Dermis microvascular lymphatic vessel endothelial cell (primary cell): ENCODE results near the gene USP36. TPM values are rescaled to one million over a fixed set of nuclear protein-coding genes. Genes with fewer than 3 reads are reported as not detected.
A peak's percentile ranks its signal among the peaks of the same experiment; 100 is the strongest.
"Not testable (repeated sequence)": the region's sequence is repeated elsewhere in the genome, so short reads cannot be mapped to it uniquely, and the experiment has no call there.

Experiments used
- DNase-seq, 2 donors: peaks; one replicate each; pipeline versions ENCODE4 v3.0.0 to v3.0.0-alpha.2; 2010; ENCODE audit warnings: low read depth in 2 of 2
- total RNA-seq: library from RNA; depleted of rRNA; stranded (reverse); fragments of >200 nt; gene quantifications from 2 replicates; pipeline ENCODE4 v1.2.1, GENCODE V29; 2014

Gene USP36
- total RNA-seq, 1 donor from 2014 or later, result 7.8 TPM

- DNase-seq, result no peak
Observed at GRCh38 chr17:78872486-78872885, 31.9 kb upstream of the USP36 start.

DNA sequence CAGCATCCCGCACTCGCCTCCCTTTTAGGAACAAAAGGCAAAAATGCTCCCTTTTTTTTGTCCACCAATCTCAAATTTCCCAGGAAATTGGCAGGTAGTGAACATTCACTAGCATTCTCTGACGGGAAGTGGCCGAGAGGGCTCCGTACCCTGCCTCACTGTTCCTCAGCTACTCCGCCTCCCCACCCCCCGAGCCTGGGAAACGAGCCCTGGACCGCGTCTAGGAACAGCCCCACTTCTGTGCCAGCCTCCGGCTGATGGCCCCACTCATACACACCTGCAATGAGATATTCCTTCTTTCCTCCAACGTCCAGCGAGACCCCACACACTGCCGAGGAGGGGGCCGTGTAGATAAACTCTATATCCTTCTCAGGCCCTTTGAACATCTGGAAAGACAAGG, 30.0 kb upstream of the USP36 start:
- DNase-seq, result no peak

- no peak for DNase-seq
Observed at GRCh38 chr17:78868391-78868790, 27.8 kb upstream of the USP36 start.

DNA sequence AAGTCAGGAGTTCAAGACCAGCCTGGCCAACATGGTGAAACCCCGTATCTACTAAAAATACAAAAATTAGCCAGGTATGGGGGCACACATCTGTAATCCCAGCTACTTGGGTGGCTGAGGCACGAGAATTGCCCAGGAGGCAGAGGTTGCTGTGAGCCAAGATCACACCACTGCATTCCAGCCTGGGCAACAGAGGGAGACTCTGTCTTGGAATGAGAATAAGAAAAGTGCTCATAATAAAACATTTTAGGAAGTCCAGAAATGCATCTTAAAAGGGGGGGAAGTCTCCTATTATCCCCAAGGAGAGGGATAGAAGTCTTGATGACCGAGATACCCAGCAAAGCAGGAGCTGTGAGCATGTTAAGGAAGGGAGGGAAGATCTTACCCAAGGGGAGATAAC, 26.4 kb upstream of the USP36 start:
- not testable (repeated sequence) for DNase-seq

- DNase-seq, result peak; percentile 61 to 83
Observed at GRCh38 chr17:78865682-78866390, 25.2 kb upstream of the USP36 start.

- no peak for DNase-seq
Observed at GRCh38 chr17:78864117-78864516, 23.5 kb upstream of the USP36 start.

DNA sequence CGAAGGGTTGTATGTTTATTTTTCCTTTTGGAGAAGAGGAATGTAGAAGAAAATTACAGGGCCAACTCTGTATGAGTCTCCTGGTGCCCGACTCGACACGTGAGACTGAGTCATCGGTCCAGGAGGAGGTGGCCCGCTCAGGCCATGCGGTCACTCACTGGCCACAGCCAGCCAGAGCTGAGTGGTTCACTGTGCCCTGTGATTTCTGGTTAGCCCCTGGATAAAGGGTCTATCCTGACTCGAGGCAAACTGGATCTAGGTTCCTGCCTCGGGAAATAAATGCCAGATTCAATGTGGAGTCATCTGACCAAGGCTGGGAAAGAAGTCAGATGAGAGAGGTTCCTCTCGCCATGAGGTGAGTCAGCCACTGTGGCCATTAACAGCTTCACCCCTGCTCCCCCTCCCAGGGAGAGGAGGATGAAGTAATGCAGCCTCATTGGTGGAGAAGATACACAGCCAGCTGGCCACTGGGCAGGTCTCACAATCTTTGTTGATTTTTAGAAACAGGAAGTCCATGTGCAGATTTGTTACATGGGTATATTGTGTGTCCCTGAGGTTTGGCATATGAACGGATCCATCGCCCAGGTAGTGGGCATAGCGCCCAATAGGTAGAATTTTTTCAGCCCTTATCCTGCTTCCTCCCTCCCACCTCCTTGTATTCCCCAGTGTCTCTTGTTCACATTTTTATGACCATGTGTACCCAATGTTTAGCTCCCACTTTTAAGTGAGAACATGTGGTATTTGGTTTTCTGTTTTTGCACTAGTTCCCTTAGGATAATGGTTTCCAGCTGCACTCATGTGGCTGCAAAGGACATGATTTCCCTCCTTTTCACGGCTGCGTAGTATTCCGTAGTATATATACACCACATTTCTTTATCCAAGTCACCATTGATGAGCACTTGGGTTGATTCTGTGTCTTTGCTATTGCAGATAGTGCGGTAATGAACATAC, 21.7 kb upstream of the USP36 start:
- peak; percentile 84 to 96 for DNase-seq

DNA sequence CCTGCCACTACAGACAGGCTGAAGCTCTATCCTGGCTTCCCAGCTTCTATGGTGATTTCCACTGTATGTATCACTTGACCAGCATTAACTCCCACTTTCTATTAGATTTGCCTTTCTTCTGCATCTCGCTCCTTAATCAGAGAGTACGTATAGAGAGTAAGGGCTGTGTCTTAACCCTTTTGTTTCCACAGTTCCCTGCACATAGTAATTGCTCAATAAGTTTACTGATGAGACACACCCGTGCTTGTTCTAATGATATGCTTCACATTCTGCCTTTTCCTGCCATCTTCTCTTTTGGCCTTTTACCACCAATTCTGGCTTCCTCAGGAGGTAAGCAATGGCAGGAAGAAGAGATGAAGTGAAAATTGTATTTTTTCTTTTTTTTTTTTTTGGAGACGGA, 20.6 kb upstream of the USP36 start:
- DNase-seq, result no peak

DNA sequence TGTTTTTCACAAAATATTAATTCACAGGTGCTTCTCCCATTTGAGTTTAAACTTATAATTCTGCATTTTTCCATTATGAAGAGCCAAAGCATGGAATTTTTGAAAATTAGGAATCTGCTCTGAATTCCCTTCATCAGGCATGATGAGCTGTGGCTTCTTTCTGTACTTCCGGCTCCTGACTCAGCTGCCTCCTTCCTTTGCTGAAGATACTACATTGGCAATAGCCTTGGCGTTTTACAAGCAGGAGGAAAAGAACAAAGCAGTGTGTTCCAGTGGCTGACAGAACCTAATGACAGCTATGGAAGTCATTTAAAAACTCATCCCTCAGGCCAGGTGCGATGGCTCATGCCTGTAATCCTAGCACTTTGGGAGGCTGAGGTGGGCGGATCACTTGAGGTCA, 18.4 kb upstream of the USP36 start:
- DNase-seq, result no peak

GRCh38 chr17:78857266-78857665, 16.7 kb upstream of the USP36 start:
- DNase-seq, result no peak

DNA sequence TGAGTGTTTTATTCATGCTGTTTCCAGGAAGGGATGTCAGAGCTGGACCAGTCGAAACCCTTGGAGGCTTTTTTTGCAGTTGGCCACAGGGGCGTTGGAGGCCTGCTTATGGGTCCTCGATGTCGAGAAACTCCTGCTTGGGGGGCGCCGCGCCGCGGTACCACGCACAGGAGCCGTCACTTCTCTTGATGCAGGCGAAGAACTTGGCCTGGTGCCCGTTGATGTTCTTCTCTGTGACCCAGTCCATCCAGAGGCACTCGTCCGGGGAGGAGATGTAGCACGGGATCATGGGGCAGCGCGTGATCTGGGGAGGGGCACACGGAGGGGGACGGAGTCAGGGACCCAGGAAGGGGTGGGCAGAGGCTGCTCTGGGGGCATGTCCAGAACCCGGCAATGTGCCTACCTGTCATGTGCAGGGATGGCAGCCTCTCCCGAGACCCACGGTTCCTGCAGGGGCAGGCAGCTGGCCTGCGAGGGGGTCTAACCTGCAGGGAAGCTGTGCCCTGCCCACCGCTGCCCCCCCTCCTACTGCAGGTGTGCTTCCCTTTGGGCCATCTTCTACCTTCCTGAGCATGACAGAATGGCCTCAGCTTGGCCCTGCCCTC, 15.0 kb upstream of the USP36 start:
- DNase-seq, result no peak

DNA sequence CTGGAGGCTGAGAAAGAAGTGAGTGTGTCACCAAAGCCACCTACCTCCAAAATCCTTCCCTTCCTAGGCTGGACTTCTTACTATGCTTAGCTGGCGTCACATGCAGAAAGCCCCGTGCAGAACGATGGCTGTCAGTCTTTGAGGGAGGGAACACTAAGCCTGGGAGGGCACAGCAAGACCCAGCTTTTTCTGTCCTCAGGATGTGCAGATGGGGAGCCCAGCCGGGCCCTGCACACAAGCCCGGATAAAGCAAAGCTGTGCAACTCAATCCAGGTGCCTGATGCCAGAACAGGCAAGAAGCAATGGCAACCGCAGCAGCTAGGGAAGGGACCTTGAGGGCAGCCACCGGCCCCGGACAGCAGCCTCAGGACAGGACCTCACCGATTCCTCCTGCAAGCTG, 13.9 kb upstream of the USP36 start:
- no peak for DNase-seq

- no peak for DNase-seq
Observed at GRCh38 chr17:78853926-78854394, 13.3 kb upstream of the USP36 start.

DNA sequence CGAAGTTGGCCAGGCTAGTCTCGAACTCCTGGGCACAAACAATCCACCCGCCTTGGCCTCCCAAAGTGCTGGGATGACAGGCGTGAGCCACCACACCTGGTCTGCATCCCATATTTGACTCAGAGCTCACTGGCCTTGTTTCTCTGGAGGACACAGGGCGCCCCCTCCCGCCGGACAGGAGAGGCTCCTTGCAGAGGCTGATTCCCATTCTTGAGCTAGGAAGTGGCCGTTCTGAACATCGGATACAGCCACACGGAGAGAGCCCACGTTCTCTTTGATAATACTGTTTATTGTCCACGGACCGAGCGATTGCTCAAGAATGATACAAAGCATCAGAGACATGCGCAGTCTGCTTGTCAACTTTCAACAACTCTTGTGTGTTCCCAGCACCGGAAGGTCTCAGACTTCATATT, 12.1 kb upstream of the USP36 start:
- no peak for DNase-seq

GRCh38 chr17:78849026-78849425, 8.4 kb upstream of the USP36 start:
- no peak for DNase-seq

GRCh38 chr17:78847052-78847451, 6.4 kb upstream of the USP36 start:
- no peak for DNase-seq

- DNase-seq, result peak; percentile 52 to 71
Observed at GRCh38 chr17:78844301-78845005, 3.8 kb upstream of the USP36 start.

GRCh38 chr17:78842881-78843565, 2.4 kb upstream of the USP36 start:
- peak in 1 of 2 donors; percentile 53 for DNase-seq

DNA sequence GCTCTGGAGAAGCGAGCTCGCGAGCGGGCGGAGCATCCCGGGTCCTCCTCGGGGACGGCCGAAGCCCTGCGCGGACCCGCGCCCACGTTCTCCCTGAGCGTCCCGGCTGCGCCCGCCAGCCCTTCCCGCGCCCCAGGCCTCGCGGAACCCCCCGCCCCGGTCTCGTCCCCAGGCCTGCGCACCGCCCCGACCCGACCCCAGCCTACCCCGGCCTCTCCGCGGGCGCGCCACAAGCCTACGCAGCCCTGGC, 159 bp downstream of the USP36 start:
- DNase-seq, result no peak

DNA sequence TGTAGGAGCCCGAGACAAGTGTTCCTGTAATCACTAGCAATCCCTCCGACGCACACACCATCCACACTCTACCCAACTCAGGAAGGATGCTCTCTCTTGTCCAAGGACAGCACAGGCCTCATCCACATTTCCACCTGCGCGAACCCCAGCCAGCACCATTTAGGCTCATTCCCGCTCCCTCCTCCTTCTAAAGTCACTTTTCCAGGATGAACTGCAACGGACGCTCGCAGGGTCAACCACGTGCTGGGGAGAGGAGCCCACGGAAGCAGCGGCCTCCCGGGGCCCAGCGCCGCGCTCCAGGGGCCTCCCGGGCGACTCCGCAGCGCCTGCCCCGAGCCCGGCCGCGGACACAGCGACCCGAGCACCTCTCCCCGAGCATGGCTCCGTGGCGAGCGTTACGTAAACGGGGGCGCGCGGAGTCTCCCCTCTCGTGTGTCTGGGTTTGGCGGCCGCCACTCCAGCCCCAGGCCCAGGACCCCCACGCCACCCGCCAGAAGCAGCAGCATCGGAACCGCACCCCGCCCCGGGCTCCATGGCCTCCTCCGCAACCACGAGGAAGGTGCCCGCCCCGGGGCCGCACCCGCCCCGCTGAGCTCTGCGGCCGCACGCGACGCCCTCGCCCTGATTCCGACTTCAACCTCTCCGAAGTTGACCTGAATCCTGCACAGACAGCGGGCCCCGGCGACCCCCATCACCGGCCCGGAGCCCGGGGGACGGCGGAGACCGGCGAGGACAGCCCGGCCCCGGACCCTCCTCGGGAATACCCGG, 668 bp downstream of the USP36 start:
- peak in 1 of 2 donors; percentile 45 for DNase-seq
